ENCODE results near the gene SEL1L2.

SEL1L2 gene

GRCh38 chr20:13929836-13930235 is 60.6 kb downstream of the SEL1L2 start:
- DNase-seq: no peak

GRCh38 chr20:13928901-13929300 is 61.5 kb downstream of the SEL1L2 start:
- no peak for DNase-seq

GRCh38 chr20:13927171-13927570 is 63.2 kb downstream of the SEL1L2 start:
- DNase-seq: no peak

GRCh38 chr20:13922241-13922640 is 68.2 kb downstream of the SEL1L2 start:
- no peak for DNase-seq

- no peak for DNase-seq
Measured at GRCh38 chr20:13915284-13915683, 75.1 kb downstream of the SEL1L2 start.

- DNase-seq: no peak
Measured at GRCh38 chr20:13913572-13913971, 76.8 kb downstream of the SEL1L2 start.

- DNase-seq: no peak
Measured at GRCh38 chr20:13913131-13913530, 77.3 kb downstream of the SEL1L2 start.

GRCh38 chr20:13910492-13910891 is 79.9 kb downstream of the SEL1L2 start:
- no peak for DNase-seq

- no peak for DNase-seq
Measured at GRCh38 chr20:13909067-13909466, 81.3 kb downstream of the SEL1L2 start.

GRCh38 chr20:13904766-13905165 is 85.6 kb downstream of the SEL1L2 start:
- DNase-seq: no peak

- DNase-seq: no peak
Measured at GRCh38 chr20:13900496-13900895, 89.9 kb downstream of the SEL1L2 start.

- DNase-seq: no peak
Measured at GRCh38 chr20:13898012-13898612, 92.3 kb downstream of the SEL1L2 start.

GRCh38 chr20:13891575-13891974 is 98.8 kb downstream of the SEL1L2 start:
- DNase-seq: no peak

GRCh38 chr20:13884803-13885202 is 105.6 kb downstream of the SEL1L2 start:
- no peak for DNase-seq

GRCh38 chr20:13883425-13883824 is 107.0 kb downstream of the SEL1L2 start:
- DNase-seq: no peak

- no peak for DNase-seq
Measured at GRCh38 chr20:13878566-13878965, 111.8 kb downstream of the SEL1L2 start.

- DNase-seq: no peak
Measured at GRCh38 chr20:13877793-13878192, 112.6 kb downstream of the SEL1L2 start.

- DNase-seq: no peak
Measured at GRCh38 chr20:13875265-13875811, 115.1 kb downstream of the SEL1L2 start.

- DNase-seq: no peak
Measured at GRCh38 chr20:13874394-13875157, 115.8 kb downstream of the SEL1L2 start.

GRCh38 chr20:13873831-13874230 is 116.6 kb downstream of the SEL1L2 start:
- no peak for DNase-seq

- no peak for DNase-seq
Measured at GRCh38 chr20:13870170-13870748, 120.2 kb downstream of the SEL1L2 start.

- DNase-seq: no peak
Measured at GRCh38 chr20:13868331-13868730, 122.1 kb downstream of the SEL1L2 start.

- DNase-seq: no peak
Measured at GRCh38 chr20:13865791-13866351, 124.5 kb downstream of the SEL1L2 start.

GRCh38 chr20:13865156-13865555 is 125.3 kb downstream of the SEL1L2 start:
- DNase-seq: no peak

Measured in hippocampal formation (tissue), 2 donors.